GM19397 (cell line): ENCODE results near the gene COL12A1.
"Not testable (repeated sequence)": the region's sequence is repeated elsewhere in the genome, so short reads cannot be mapped to it uniquely, and the experiment has no call there.

ENCODE experiments used
- ATAC-seq: cut with Tn5 transposase; IDR thresholded peaks from one replicate; pipeline ENCODE4 v1.9.1; 2021; ENCODE audit warnings: mild to moderate bottlenecking, moderate library complexity; ENCODE audit not compliant: unreplicated experiment

COL12A1 gene

GRCh38 chr6:75213112-75213511 is 7.3 kb upstream of the COL12A1 start:
- ATAC-seq, result no peak

- no peak for ATAC-seq
Measured at GRCh38 chr6:75211920-75212590, 6.2 kb upstream of the COL12A1 start.

- no peak for ATAC-seq
Measured at GRCh38 chr6:75210885-75211739, 5.3 kb upstream of the COL12A1 start.

- no peak for ATAC-seq
Measured at GRCh38 chr6:75209184-75209723, 3.4 kb upstream of the COL12A1 start.

GRCh38 chr6:75208298-75209183 is 2.7 kb upstream of the COL12A1 start:
- peak; percentile 55 for ATAC-seq

- no peak for ATAC-seq
Measured at GRCh38 chr6:75206576-75207342, 906 bp upstream of the COL12A1 start.

GRCh38 chr6:75204959-75205775 is 686 bp downstream of the COL12A1 start:
- no peak for ATAC-seq

- ATAC-seq, result no peak
Measured at GRCh38 chr6:75204217-75204958, 1.5 kb downstream of the COL12A1 start.

GRCh38 chr6:75203721-75204120 is 2.1 kb downstream of the COL12A1 start:
- no peak for ATAC-seq

- no peak for ATAC-seq
Measured at GRCh38 chr6:75202676-75203131, 3.1 kb downstream of the COL12A1 start.

- ATAC-seq, result peak; percentile 44
Measured at GRCh38 chr6:75201901-75202672, 3.8 kb downstream of the COL12A1 start.

GRCh38 chr6:75201021-75201420 is 4.8 kb downstream of the COL12A1 start:
- ATAC-seq, result no peak

GRCh38 chr6:75199889-75200288 is 6.0 kb downstream of the COL12A1 start:
- no peak for ATAC-seq

GRCh38 chr6:75196081-75196687 is 9.7 kb downstream of the COL12A1 start:
- ATAC-seq, result no peak

GRCh38 chr6:75188221-75188925 is 17.5 kb downstream of the COL12A1 start:
- no peak for ATAC-seq

GRCh38 chr6:75186581-75186980 is 19.3 kb downstream of the COL12A1 start:
- ATAC-seq, result not testable (repeated sequence)

GRCh38 chr6:75183099-75183541 is 22.7 kb downstream of the COL12A1 start:
- ATAC-seq, result no peak
